HepG2 (cell line): ENCODE measurements around the gene FANCD2OS. TPM values are rescaled to one million over a fixed set of nuclear protein-coding genes. Genes with fewer than 3 reads are reported as not detected.

ENCODE experiments used
- ATAC-seq: fragments of 200-7000 bp; cut with Tn5 transposase; 3 replicates; pipeline ENCODE4 v1.9.1; 2020; ENCODE audit warnings: mild to moderate bottlenecking, moderate library complexity
- BruUV-seq: library from RNA; stranded (reverse); fragments of 400-500 nt; replicated peaks from 2 replicates; lab custom pipeline; 2021; lab: Mats Ljungman, UMichigan
- CTCF ChIA-PET: fragments of 300-600 bp; formaldehyde crosslinking; extraction: SDS; loops from one replicate; lab custom pipeline; 2021; ENCODE audit warnings: low total read pairs, inconsistent platforms, low intra/inter-chr PET ratio; lab: Yijun Ruan, JAX
- POLR2A ChIA-PET: fragments of 350-600 bp; sonication (Branson Sonifier 250); formaldehyde crosslinking; loops from one replicate; lab custom pipeline; 2020; ENCODE audit warnings: antibody characterized with exemption, inconsistent platforms; lab: Yijun Ruan, JAX
- DNase-seq: peaks from one replicate; pipeline ENCODE4 v3.0.0-alpha.2; 2015; ENCODE audit warnings: low spot score
- FAIRE-seq: peaks from 3 replicates; lab custom pipeline; 2011; peaks lifted over from hg19 to GRCh38; lab: Jason Lieb, UNC
- H2AFZ ChIP-seq: one replicate; pipeline ENCODE4 v1.6.1; 2011; ENCODE audit warnings: low read length, inconsistent platforms
- H3K27ac ChIP-seq: fragments of 300-600 bp; 3 replicates; pipeline ENCODE4 v1.8.0; 2011; ENCODE audit warnings: mixed run types, mild to moderate bottlenecking, mixed read lengths, low read length, inconsistent platforms; ENCODE audit not compliant: insufficient read depth; ENCODE audit errors: extremely low read length
- H3K27me3 ChIP-seq, 2 experiments: fragments of 200-600 bp in 1 of 2; 2 replicates in 1 of 2; 3 replicates in 1 of 2; pipeline versions ENCODE4 v1.6.0 to v1.8.0; 2011; ENCODE audit warnings: low read length in 2 of 2, mild to moderate bottlenecking in 2 of 2, moderate library complexity in 2 of 2, inconsistent platforms in 1 of 2; ENCODE audit not compliant: insufficient read depth in 2 of 2, control insufficient read depth in 1 of 2
- H3K36me3 ChIP-seq, 2 experiments: fragments of 200-600 bp in 1 of 2; replicated peaks in 1 of 2; 2 replicates in 1 of 2; 3 replicates in 1 of 2; pipeline versions ENCODE4 v1.5.1 to v1.8.0; 2011; ENCODE audit warnings: low read length in 2 of 2, inconsistent platforms in 1 of 2; ENCODE audit not compliant: insufficient read depth in 2 of 2, control insufficient read depth in 1 of 2
- H3K4me1 ChIP-seq: 2 replicates; pipeline ENCODE4 v1.5.1; 2012; ENCODE audit warnings: low read length, inconsistent platforms; ENCODE audit not compliant: insufficient read depth
- H3K4me2 ChIP-seq: 2 replicates; pipeline ENCODE4 v1.6.0; 2011; ENCODE audit warnings: low read depth, low read length, inconsistent platforms
- H3K4me3 ChIP-seq, 3 experiments: fragments of 200-600 bp in 1 of 3; sonication (generic), shearing (Covaris generic) in 1 of 3; replicated peaks in 1 of 3; 2 replicates each; pipeline ENCODE4 v1.5.1; 2011 to 2016; ENCODE audit warnings: low read length in 3 of 3, inconsistent platforms in 2 of 3, low read depth in 2 of 3, mild to moderate bottlenecking in 2 of 3, control low read depth in 1 of 3, mixed read lengths in 1 of 3; ENCODE audit not compliant: insufficient read depth in 1 of 3
- H3K79me2 ChIP-seq: one replicate; pipeline ENCODE4 v1.6.1; 2011; ENCODE audit warnings: low read length, inconsistent platforms; ENCODE audit not compliant: insufficient read depth
- H3K9ac ChIP-seq: 2 replicates; pipeline ENCODE4 v1.6.0; 2011; ENCODE audit warnings: mild to moderate bottlenecking, low read depth, low read length, inconsistent platforms; ENCODE audit not compliant: insufficient read depth
- H3K9me3 ChIP-seq: 2 replicates; pipeline ENCODE4 v1.5.1; 2012; ENCODE audit warnings: mild to moderate bottlenecking, low read length
- H4K20me1 ChIP-seq: 2 replicates; pipeline ENCODE4 v1.6.0; 2011; ENCODE audit warnings: inconsistent platforms, mild to moderate bottlenecking, low read length, moderate library complexity; ENCODE audit not compliant: insufficient read depth
- HNRNPK ChIP-seq: fragments of 200-400 bp; formaldehyde crosslinking; IDR thresholded peaks from 2 replicates; pipeline ENCODE4 v1.6.1; 2018; ENCODE audit warnings: low read length, low read depth, moderate library complexity, mild to moderate bottlenecking; ENCODE audit not compliant: poor library complexity, severe bottlenecking
- KAT7 ChIP-seq: IDR thresholded peaks from 2 replicates; pipeline ENCODE4 v1.6.1; 2018; ENCODE audit warnings: borderline replicate concordance, missing compliant biosample characterization
- ONECUT2 ChIP-seq: sonication (generic); formaldehyde crosslinking; IDR thresholded peaks from 2 replicates; pipeline ENCODE4 v1.4.0; 2020; ENCODE audit warnings: missing genetic modification reagents
- SKI ChIP-seq: fragments of 450-650 bp; IDR thresholded peaks from one replicate; pipeline ENCODE4 v1.6.1; 2018; ENCODE audit warnings: mild to moderate bottlenecking; ENCODE audit not compliant: partially characterized antibody
- SNAI1 ChIP-seq: sonication (generic); formaldehyde crosslinking; IDR thresholded peaks from 2 replicates; pipeline ENCODE4 v1.5.0; 2020; ENCODE audit warnings: mild to moderate bottlenecking, missing genetic modification reagents, borderline replicate concordance
- XRCC5 ChIP-seq: fragments of 200-400 bp; formaldehyde crosslinking; optimal IDR thresholded peaks from 2 replicates; pipeline ENCODE3; 2017; ENCODE audit warnings: mild to moderate bottlenecking, low read length
- ZNF547 ChIP-seq: sonication (generic); formaldehyde crosslinking; IDR thresholded peaks from 2 replicates; pipeline ENCODE4 v1.5.1; 2020; ENCODE audit warnings: mild to moderate bottlenecking, missing genetic modification reagents
- WGBS: methylation state at CpG from one replicate; pipeline ENCODE4 v1.1.6; 2017; ENCODE audit warnings: low lambda C conversion rate; 5-methylcytosine and 5-hydroxymethylcytosine counted together
- in situ Hi-C: cut with HindIII; loops from 2 replicates; pipeline ENCODE4 v1.10.0; 2017; ENCODE audit warnings: low pct_unique_long_range_greater_than_20kb; ENCODE audit not compliant: extremely low pct_ligation_motif_present
- intact Hi-C: fragments of 100-400 bp; cut with micrococcal nuclease; formaldehyde crosslinking; loops from one replicate; pipeline ENCODE4 v1.10.0; 2022; ENCODE audit not compliant: unreplicated experiment
- polyA plus RNA-seq, 8 experiments: library from polyadenylated mRNA; depleted of rRNA in 3 of 8; stranded (reverse) in 7 of 8; unstranded in 1 of 8; fragments of >200 nt; fragmentation: Illumina TruSeq in 4 of 8; extraction: Trizol in 4 of 8; gene quantifications; 2 replicates each; pipeline versions ENCODE4 v1.2.1 to v1.2.3, GENCODE V29; 2011 to 2016; ENCODE audit warnings: low read depth in 4 of 8, missing spikeins in 1 of 8, mixed read lengths in 1 of 8; ENCODE audit not compliant: insufficient read depth in 1 of 8
- total RNA-seq, 5 experiments: library from RNA; depleted of rRNA; stranded (reverse); fragments of >200 nt; fragmentation: Illumina TruSeq; extraction: Trizol; gene quantifications; 2 replicates each; pipeline ENCODE4 v1.2.3, GENCODE V29; 2016; ENCODE audit warnings: low read depth in 1 of 5
- TF ChIP-seq, protein P1 (sequence below): sonication (generic); formaldehyde crosslinking; IDR thresholded peaks from 2 replicates; pipeline ENCODE4 v1.8.1; 2023; ENCODE audit warnings: missing genetic modification reagents, mild to moderate bottlenecking, borderline replicate concordance
- TF ChIP-seq, protein P2 (sequence below): sonication (generic); formaldehyde crosslinking; IDR thresholded peaks from 2 replicates; pipeline ENCODE4 v1.5.1; 2020; ENCODE audit warnings: missing genetic modification reagents, mild to moderate bottlenecking, borderline replicate concordance
- TF ChIP-seq, protein P3 (sequence below): sonication (generic); formaldehyde crosslinking; IDR thresholded peaks from 2 replicates; pipeline ENCODE4 v1.9.0; 2021; ENCODE audit warnings: missing genetic modification reagents, mild to moderate bottlenecking, borderline replicate concordance
- TF ChIP-seq, protein P4 (sequence below): sonication (generic); formaldehyde crosslinking; conservative IDR thresholded peaks from 2 replicates; pipeline ENCODE4 v1.4.0; 2020; ENCODE audit warnings: mild to moderate bottlenecking, missing genetic modification reagents, moderate library complexity
- TF ChIP-seq, protein P5 (sequence below): sonication (generic); formaldehyde crosslinking; IDR thresholded peaks from 2 replicates; pipeline ENCODE4 v1.8.0; 2022; ENCODE audit warnings: low read depth, missing genetic modification reagents

Gene FANCD2OS
- total and polyA plus RNA-seq, 2 of the 13 experiments (the other 11 are each of a cell fraction or from before 2014, with no cell fraction given), result not detected

DNA sequence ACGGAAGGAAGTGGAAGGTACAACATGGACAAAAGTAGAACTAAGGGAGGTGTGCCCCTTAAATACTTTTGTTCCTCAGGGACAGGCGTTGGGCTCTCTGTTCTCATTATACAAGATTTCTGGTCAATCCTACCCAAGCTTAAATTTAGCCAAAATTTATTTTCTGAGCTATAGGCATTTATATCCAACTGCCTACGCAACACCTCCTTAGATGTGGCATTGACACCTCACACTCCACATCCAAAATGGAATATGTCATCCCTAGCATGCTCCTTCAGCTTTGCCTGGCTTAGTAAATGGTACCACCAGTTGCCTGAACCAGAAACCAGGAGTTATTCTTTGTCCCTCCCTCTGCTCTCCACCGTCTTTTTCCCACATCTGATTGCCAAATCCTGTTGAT, 26.2 kb downstream of the FANCD2OS start:
- Histone ChIP-seq H3K4me3 (no peak overlapping the region), H4K20me1 (no peaks in the 10 kb centered on the region), H3K27me3 (no peaks in the 10 kb centered on the region), H3K4me2 (no peak overlapping the region), H3K79me2 (no peaks in the 10 kb centered on the region), H3K9ac (no peak overlapping the region), H2AFZ (no peak overlapping the region), H3K4me1 (no peaks in the 10 kb centered on the region), H3K36me3 (peaks cover 5 to 56% of the 10 kb centered on the region in 2 experiments), H3K27ac (no peak overlapping the region), H3K9me3 (no peaks in the 10 kb centered on the region)
- WGBS, result 95% methylated on average over 4 of the region's 4 CpGs
- TF ChIP-seq KAT7 (CRISPR knock-in tag) (no peak), ONECUT2 (CRISPR knock-in tag) (no peak), ZNF547 (CRISPR knock-in tag) (no peak), XRCC5 (no peak), HNRNPK (no peak), SKI (no peak), SNAI1 (CRISPR knock-in tag) (no peak)
- TF ChIP-seq, protein P1, sequence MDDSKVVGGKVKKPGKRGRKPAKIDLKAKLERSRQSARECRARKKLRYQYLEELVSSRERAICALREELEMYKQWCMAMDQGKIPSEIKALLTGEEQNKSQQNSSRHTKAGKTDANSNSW (CRISPR knock-in tag), result no peak
- TF ChIP-seq, protein P2, sequence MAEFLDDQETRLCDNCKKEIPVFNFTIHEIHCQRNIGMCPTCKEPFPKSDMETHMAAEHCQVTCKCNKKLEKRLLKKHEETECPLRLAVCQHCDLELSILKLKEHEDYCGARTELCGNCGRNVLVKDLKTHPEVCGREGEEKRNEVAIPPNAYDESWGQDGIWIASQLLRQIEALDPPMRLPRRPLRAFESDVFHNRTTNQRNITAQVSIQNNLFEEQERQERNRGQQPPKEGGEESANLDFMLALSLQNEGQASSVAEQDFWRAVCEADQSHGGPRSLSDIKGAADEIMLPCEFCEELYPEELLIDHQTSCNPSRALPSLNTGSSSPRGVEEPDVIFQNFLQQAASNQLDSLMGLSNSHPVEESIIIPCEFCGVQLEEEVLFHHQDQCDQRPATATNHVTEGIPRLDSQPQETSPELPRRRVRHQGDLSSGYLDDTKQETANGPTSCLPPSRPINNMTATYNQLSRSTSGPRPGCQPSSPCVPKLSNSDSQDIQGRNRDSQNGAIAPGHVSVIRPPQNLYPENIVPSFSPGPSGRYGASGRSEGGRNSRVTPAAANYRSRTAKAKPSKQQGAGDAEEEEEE (CRISPR knock-in tag), result no peak
- TF ChIP-seq, protein P3, sequence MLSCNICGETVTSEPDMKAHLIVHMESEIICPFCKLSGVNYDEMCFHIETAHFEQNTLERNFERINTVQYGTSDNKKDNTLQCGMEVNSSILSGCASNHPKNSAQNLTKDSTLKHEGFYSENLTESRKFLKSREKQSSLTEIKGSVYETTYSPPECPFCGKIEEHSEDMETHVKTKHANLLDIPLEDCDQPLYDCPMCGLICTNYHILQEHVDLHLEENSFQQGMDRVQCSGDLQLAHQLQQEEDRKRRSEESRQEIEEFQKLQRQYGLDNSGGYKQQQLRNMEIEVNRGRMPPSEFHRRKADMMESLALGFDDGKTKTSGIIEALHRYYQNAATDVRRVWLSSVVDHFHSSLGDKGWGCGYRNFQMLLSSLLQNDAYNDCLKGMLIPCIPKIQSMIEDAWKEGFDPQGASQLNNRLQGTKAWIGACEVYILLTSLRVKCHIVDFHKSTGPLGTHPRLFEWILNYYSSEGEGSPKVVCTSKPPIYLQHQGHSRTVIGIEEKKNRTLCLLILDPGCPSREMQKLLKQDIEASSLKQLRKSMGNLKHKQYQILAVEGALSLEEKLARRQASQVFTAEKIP (CRISPR knock-in tag), result no peak
- TF ChIP-seq, protein P4, sequence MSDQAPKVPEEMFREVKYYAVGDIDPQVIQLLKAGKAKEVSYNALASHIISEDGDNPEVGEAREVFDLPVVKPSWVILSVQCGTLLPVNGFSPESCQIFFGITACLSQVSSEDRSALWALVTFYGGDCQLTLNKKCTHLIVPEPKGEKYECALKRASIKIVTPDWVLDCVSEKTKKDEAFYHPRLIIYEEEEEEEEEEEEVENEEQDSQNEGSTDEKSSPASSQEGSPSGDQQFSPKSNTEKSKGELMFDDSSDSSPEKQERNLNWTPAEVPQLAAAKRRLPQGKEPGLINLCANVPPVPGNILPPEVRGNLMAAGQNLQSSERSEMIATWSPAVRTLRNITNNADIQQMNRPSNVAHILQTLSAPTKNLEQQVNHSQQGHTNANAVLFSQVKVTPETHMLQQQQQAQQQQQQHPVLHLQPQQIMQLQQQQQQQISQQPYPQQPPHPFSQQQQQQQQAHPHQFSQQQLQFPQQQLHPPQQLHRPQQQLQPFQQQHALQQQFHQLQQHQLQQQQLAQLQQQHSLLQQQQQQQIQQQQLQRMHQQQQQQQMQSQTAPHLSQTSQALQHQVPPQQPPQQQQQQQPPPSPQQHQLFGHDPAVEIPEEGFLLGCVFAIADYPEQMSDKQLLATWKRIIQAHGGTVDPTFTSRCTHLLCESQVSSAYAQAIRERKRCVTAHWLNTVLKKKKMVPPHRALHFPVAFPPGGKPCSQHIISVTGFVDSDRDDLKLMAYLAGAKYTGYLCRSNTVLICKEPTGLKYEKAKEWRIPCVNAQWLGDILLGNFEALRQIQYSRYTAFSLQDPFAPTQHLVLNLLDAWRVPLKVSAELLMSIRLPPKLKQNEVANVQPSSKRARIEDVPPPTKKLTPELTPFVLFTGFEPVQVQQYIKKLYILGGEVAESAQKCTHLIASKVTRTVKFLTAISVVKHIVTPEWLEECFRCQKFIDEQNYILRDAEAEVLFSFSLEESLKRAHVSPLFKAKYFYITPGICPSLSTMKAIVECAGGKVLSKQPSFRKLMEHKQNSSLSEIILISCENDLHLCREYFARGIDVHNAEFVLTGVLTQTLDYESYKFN (CRISPR knock-in tag), result no peak
- TF ChIP-seq, protein P5, sequence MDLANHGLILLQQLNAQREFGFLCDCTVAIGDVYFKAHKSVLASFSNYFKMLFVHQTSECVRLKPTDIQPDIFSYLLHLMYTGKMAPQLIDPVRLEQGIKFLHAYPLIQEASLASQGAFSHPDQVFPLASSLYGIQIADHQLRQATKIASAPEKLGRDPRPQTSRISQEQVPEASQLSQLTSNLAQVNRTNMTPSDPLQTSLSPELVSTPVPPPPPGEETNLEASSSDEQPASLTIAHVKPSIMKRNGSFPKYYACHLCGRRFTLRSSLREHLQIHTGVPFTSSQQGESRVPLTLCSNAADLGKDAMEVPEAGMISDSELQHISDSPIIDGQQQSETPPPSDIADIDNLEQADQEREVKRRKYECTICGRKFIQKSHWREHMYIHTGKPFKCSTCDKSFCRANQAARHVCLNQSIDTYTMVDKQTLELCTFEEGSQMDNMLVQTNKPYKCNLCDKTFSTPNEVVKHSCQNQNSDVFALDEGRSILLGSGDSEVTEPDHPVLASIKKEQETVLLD, result no peak
- ChIA-PET CTCF (no interaction called here), POLR2A (no interaction called here)
- ATAC-seq (no peak), FAIRE-seq (no peak), DNase-seq (no peak)
- intact Hi-C loops (no loop called here), in situ Hi-C loops (no loop called here)
- no TSS peak for BruUV-seq
